ENCODE results near the gene LMO4.

The LMO4 gene

DNA sequence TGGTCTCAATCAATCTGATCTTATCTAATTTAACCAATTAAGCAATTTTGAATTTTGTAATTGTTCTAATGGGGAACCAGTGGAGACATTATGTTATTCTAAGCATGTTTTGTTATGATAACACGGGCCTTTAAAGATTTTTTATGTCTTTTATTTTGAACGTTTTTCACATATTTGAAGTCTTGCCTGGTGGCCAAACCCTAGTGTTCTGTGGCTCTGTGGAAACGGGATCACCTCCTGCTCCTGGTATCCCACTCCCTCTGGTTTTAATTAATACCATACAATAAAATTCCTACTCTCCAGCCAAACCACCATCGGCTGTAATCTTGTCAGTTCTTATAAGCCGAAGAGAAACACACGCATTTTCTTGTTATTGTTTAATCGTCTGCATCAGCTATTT lies 22.9 kb upstream of the LMO4 start:
- no peak for TF ChIP-seq JUND (IDR thresholded peaks at IDR 0.05; ENCODE audit: low read depth)
- no peak for DNase-seq (ENCODE audit: low read depth in 1 of 2, low spot score in 1 of 2)
- in situ Hi-C loops (cut with HindIII; ENCODE audit: low pct_unique_long_range_greater_than_20kb, low sequenced_read_pairs), result no loop called here

DNA sequence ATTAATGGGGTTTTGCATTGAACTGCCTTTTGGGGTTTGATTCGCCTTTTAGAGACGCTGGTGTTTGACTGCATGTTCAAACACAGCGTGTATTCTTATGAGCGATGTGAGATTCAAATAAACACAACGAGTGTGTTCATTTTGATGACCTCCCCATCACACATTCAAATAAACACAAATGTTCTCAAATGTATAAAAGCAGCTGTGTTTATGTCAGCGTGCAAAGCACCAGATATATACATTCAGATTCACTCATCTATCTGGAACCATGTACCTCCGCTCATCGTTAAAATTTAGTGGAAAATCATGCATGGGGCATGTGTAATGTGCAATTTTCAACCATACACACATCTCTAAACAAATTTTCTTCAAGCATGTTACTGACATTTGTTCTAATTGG lies 21.4 kb upstream of the LMO4 start:
- DNase-seq (ENCODE audit: low read depth in 1 of 2, low spot score in 1 of 2), result no peak
- TF ChIP-seq JUND (IDR thresholded peaks at IDR 0.05; ENCODE audit: low read depth), result no peak
- in situ Hi-C loops (cut with HindIII; ENCODE audit: low pct_unique_long_range_greater_than_20kb, low sequenced_read_pairs), result no loop called here

DNA sequence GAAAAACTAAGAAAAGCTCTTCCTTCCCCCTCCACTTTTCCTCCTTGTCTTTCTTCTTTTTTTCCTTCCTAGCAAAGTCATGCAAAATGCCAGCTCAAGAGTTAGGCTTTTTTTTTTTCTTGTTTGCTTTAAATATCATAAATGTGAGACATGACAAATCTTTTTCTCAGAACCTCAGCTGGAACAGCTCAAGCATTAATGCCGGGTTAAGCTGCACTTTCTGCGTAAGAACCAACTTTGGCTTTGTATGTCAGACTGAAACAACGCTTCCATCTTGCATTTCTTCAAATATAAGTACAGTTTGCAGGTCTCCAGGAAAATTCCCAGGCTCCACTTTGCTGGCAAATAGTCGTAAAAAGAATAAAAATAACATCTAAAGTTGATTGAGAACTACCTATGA lies 20.7 kb upstream of the LMO4 start:
- in situ Hi-C loops (cut with HindIII; ENCODE audit: low pct_unique_long_range_greater_than_20kb, low sequenced_read_pairs), result no loop called here
- DNase-seq (ENCODE audit: low read depth in 1 of 2, low spot score in 1 of 2), result no peak
- TF ChIP-seq JUND (IDR thresholded peaks at IDR 0.05; ENCODE audit: low read depth), result no peak

DNA sequence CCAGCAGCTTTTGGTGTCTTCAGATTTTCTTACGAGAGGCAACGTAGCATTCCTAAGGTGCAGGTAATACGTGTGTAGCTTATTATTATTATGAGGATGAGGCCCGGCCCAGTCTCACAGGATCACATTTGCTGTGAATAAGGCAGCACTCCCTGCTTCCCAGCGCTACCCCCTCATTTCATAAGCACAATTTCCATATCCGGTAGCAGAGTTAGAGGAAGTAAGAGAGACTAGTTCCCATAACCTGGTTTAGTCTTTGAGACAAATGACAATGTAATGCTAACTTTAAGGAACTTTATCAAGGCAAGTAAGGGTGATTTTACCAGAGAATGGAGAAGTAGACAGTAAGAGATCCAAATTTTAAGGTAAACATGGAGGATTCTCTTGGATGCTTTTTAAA lies 14.6 kb upstream of the LMO4 start:
- no peak for TF ChIP-seq JUND (IDR thresholded peaks at IDR 0.05; ENCODE audit: low read depth)
- DNase-seq (ENCODE audit: low read depth in 1 of 2, low spot score in 1 of 2), result no peak
- in situ Hi-C loops (cut with HindIII; ENCODE audit: low pct_unique_long_range_greater_than_20kb, low sequenced_read_pairs), result no loop called here

DNA sequence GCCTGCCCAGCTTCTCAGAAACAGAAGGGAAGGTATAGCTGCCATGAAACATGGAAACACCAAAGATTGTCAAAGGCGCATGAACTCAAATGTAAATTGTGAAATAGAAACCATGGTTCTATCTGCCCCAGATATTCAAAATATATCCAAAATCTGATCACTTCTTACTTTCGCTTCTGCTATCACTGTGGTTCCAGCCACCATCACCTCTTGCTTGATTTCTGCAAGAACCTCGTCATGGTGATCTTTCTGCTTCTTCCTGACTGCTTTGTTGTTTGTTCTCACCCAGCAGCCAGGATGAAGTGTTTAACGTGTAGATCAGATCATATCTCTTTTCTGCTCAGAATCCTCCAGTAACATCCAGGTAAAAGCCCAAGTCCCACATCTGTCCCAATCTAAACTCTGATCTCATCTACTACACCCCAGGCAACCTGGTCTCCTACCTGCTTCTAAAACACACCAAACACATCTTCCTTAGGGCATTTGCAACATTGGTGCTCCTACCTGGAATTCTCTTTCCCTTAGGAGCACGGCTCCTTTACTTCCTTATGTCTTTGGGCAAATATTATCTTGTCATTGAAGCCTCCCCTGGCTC lies 10.5 kb upstream of the LMO4 start:
- in situ Hi-C loops (cut with HindIII; ENCODE audit: low pct_unique_long_range_greater_than_20kb, low sequenced_read_pairs), result no loop called here
- no peak for DNase-seq (ENCODE audit: low read depth in 1 of 2, low spot score in 1 of 2)
- no peak for TF ChIP-seq JUND (IDR thresholded peaks at IDR 0.05; ENCODE audit: low read depth)

DNA sequence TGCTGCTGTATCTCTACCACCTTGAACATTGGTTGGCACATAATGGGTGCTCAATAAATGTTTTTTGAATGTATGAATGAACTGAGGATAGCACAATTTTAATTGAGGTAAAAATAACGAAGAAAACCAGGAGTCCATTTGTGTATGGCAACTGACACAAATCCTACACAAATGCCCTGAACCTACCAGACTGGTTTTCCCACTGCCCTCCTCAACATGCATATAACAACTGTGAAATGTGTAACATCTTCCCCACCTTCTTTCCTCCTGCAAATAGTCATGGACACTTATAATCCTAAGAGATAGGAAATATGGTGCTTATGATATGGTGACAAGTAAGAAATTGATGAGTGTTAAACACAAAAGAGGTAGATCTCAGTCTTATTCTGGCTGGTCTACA lies 9.9 kb upstream of the LMO4 start:
- DNase-seq (ENCODE audit: low read depth in 1 of 2, low spot score in 1 of 2), result no peak
- in situ Hi-C loops (cut with HindIII; ENCODE audit: low pct_unique_long_range_greater_than_20kb, low sequenced_read_pairs), result no loop called here
- no peak for TF ChIP-seq JUND (IDR thresholded peaks at IDR 0.05; ENCODE audit: low read depth)

DNA sequence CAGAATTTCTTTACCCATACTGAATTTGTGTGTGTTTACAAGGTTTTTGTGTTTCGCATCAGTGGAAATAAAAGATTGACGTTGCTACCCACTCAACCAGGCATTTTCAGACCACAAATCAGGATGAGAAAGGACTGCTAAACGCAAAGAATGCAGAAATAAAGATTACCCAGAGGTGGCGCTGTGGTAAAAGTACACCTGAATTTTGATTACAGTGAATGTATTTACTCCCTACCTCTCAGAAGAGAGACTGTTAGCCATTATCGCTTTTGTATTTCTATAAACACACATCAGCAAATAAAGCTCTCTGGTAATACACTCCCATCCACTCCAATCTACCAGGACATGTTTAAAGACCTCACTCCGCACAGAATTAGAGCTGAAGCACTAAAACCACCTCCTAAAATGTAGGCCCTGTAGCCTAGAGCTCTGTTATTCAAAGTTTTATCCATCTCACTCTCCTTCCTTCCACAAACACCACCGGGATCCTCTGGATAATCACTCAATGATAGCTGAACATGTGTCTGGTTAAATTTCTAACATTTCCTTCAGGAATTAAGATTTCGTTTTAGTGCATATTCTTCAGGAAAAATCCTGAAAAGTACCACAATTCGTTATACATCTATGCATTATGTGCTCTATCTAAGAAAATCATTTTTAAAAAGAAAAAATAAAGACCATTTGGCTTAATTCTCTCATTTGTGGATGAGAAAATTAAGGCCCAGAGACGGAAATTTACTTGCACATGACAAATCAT lies 2.5 kb upstream of the LMO4 start:
- no peak for TF ChIP-seq JUND (IDR thresholded peaks at IDR 0.05; ENCODE audit: low read depth)
- in situ Hi-C loops (cut with HindIII; ENCODE audit: low pct_unique_long_range_greater_than_20kb, low sequenced_read_pairs), result no loop called here
- DNase-seq (ENCODE audit: low read depth in 1 of 2, low spot score in 1 of 2), result peak in 1 of 2 experiments; percentile 65

- no peak for DNase-seq (ENCODE audit: low read depth in 1 of 2, low spot score in 1 of 2)
- TF ChIP-seq JUND (IDR thresholded peaks at IDR 0.05; ENCODE audit: low read depth), result no peak
- in situ Hi-C loops (cut with HindIII; ENCODE audit: low pct_unique_long_range_greater_than_20kb, low sequenced_read_pairs), result no loop called here
Measured at GRCh38 chr1:87327376-87328271, 1.1 kb upstream of the LMO4 start.

DNA sequence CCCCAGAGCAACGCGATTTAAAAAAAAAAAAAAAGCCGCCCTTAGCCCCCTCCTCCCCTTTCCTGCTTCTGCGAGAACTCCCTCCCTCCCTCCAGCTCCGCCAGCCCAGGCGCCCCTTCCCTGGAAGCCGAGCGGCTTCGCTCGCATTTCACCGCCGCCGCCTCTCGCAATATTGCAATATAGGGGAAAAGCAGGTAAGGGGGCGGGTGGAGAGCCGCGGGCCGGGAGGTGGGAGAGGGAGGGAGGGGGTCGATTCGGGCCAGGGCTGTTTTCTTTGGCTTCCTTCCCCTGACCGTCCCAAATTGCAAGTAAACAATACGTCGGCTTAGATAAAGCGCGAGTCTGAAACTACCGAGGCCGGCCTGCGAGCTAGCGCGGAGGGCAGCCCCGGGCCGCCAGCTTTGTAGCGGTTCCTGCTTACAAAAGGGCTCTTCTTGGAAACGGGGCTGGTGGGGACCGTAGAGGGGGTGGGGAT lies 408 bp downstream of the LMO4 start:
- in situ Hi-C loops (cut with HindIII; ENCODE audit: low pct_unique_long_range_greater_than_20kb, low sequenced_read_pairs), result no loop called here
- no peak for TF ChIP-seq JUND (IDR thresholded peaks at IDR 0.05; ENCODE audit: low read depth)
- DNase-seq (ENCODE audit: low read depth in 1 of 2, low spot score in 1 of 2), result peak in 1 of 2 experiments; percentile 38

DNA sequence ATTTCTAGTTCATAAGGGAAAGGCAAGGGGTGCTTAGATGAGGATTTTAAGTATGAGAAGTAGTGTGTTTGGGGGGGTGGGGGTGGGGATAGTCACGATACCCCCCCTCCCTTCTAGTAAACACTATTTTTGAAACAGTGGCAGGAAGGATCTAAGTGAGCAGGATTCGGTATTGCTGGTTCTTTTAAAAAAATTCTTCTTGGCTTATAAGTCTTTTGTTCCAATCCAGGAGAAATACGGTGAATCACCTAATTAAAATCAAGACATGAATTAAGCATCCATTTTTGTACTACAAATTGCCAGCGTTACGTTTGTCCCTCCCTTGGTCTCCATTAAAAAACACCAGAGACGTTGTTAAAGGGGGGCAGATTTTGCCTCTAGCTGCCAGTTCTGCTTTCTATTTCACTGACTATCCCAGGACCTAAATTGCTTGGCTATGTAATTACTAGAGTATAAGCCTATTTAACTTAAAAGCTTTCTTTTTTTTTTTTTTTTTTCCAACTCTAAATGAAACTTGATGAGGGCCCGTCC lies 911 bp downstream of the LMO4 start:
- in situ Hi-C loops (cut with HindIII; ENCODE audit: low pct_unique_long_range_greater_than_20kb, low sequenced_read_pairs), result no loop called here
- TF ChIP-seq JUND (IDR thresholded peaks at IDR 0.05; ENCODE audit: low read depth), result no peak
- no peak for DNase-seq (ENCODE audit: low read depth in 1 of 2, low spot score in 1 of 2)

DNA sequence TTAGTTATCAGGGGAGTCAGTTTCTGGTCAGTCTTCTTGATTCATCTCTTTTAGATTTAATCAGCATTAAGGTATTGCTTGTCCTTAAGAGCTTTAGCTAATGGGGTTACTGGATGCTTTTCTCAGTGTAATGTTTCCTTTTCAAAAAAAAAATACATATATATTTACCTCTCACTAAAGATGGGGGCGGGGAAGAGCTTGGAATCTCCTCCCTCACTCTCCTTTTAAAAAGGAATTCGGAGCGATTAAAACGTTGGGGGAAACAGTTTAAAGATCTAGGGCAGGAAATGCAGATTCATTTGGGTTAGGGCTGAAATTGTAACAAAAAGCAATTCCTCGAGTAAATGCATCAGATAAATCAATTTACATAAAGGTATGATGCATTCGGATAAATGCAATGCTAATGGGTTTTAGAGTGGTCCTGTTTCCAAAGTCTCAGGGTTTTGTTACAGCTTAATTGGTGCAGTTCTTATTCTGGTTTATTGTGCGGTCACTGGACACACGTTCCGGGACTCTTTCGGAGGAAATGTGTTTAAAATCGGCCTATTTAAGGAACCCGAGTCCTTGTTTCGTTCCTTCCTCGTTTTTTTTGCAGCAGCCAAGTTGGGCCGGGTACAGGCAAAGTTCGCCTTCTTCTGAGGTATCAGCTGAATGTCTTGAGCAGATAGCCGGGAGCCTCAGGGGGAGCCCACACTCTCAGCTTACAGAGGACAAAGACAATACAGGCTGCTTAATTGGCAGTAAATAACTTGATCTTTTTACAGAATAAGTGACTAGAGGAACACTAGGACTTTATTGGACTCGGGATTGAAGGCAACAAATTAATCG lies 1.6 kb downstream of the LMO4 start:
- no peak for DNase-seq (ENCODE audit: low read depth in 1 of 2, low spot score in 1 of 2)
- TF ChIP-seq JUND (IDR thresholded peaks at IDR 0.05; ENCODE audit: low read depth), result no peak
- in situ Hi-C loops (cut with HindIII; ENCODE audit: low pct_unique_long_range_greater_than_20kb, low sequenced_read_pairs), result no loop called here

- no peak for DNase-seq (ENCODE audit: low read depth in 1 of 2, low spot score in 1 of 2)
- TF ChIP-seq JUND (IDR thresholded peaks at IDR 0.05; ENCODE audit: low read depth), result no peak
- in situ Hi-C loops (cut with HindIII; ENCODE audit: low pct_unique_long_range_greater_than_20kb, low sequenced_read_pairs), result no loop called here
Measured at GRCh38 chr1:87330885-87331364, 2.2 kb downstream of the LMO4 start.
